HepG2 (cell line): ENCODE results near the gene HEATR1. TPM values are rescaled to one million over a fixed set of nuclear protein-coding genes. Genes with fewer than 3 reads are reported as not detected.

Source experiments
- EHMT2 ChIP-seq: fragments of 200-600 bp; sonication (generic); IDR thresholded peaks from 2 replicates; pipeline ENCODE4 v1.7.0; 2017; ENCODE audit warnings: antibody characterized with exemption, low read depth, low read length, borderline replicate concordance
- KDM3A ChIP-seq: IDR thresholded peaks from 2 replicates; pipeline ENCODE4 v1.6.1; 2018; ENCODE audit warnings: low read depth, missing compliant biosample characterization
- KLF16 ChIP-seq, 2 experiments: sonication (generic) in 1 of 2; formaldehyde crosslinking in 1 of 2; IDR thresholded peaks; 2 replicates each; pipeline versions ENCODE4 v1.6.1 to v1.8.0; 2016 to 2023; ENCODE audit warnings: missing genetic modification reagents in 2 of 2, missing compliant biosample characterization in 1 of 2
- KLF9 ChIP-seq: IDR thresholded peaks from 2 replicates; pipeline ENCODE4 v1.6.1; 2016; ENCODE audit warnings: low read depth
- MAZ ChIP-seq, 2 experiments: sonication (generic) in 1 of 2; formaldehyde crosslinking in 1 of 2; IDR thresholded peaks; 2 replicates each; pipeline versions ENCODE4 v1.5.0 to v1.6.1; 2012 to 2020; ENCODE audit warnings: low read depth in 2 of 2, mild to moderate bottlenecking in 2 of 2, borderline replicate concordance in 1 of 2, improper control_type of control experiment in 1 of 2, low read length in 1 of 2, missing genetic modification reagents in 1 of 2, moderate library complexity in 1 of 2
- MIER3 ChIP-seq: IDR thresholded peaks from 2 replicates; pipeline ENCODE4 v1.6.1; 2016; ENCODE audit warnings: missing compliant biosample characterization, borderline replicate concordance
- MYNN ChIP-seq: sonication (generic); formaldehyde crosslinking; IDR thresholded peaks from 2 replicates; pipeline ENCODE4 v1.4.0; 2020; ENCODE audit warnings: mild to moderate bottlenecking, low read depth, missing genetic modification reagents
- NCOR1 ChIP-seq: fragments of 200-600 bp; sonication (generic); IDR thresholded peaks from 2 replicates; pipeline ENCODE4 v1.7.0; 2017; ENCODE audit warnings: antibody characterized with exemption, low read length, borderline replicate concordance
- NFYB ChIP-seq: sonication (generic); formaldehyde crosslinking; IDR thresholded peaks from 2 replicates; pipeline ENCODE4 v1.4.0; 2020; ENCODE audit warnings: missing genetic modification reagents
- NR2F1 ChIP-seq, 2 experiments: fragments of 450-650 bp in 1 of 2; formaldehyde crosslinking in 1 of 2; IDR thresholded peaks; 2 replicates each; pipeline versions ENCODE4 v1.5.0 to v1.6.1; 2016 to 2020; ENCODE audit warnings: mild to moderate bottlenecking in 1 of 2, missing compliant biosample characterization in 1 of 2, missing genetic modification reagents in 1 of 2, moderate library complexity in 1 of 2
- RAD51 ChIP-seq: fragments of 450-650 bp; IDR thresholded peaks from 2 replicates; pipeline ENCODE4 v1.6.1; 2016; ENCODE audit warnings: borderline replicate concordance
- RBM22 ChIP-seq: fragments of 200-400 bp; formaldehyde crosslinking; optimal IDR thresholded peaks from 2 replicates; pipeline ENCODE3; 2017; ENCODE audit warnings: mild to moderate bottlenecking, low read length, moderate library complexity
- RXRB ChIP-seq: IDR thresholded peaks from 2 replicates; pipeline ENCODE4 v1.6.1; 2016; ENCODE audit warnings: borderline replicate concordance, missing genetic modification reagents, missing compliant biosample characterization
- SOX13 ChIP-seq, 3 experiments: fragments of 450-650 bp in 1 of 3; sonication (generic) in 1 of 3; formaldehyde crosslinking in 1 of 3; IDR thresholded peaks in 2 of 3; conservative IDR thresholded peaks in 1 of 3; 2 replicates each; pipeline versions ENCODE4 v1.5.0 to v1.6.1; 2016 to 2020; ENCODE audit warnings: antibody characterized with exemption in 1 of 3, mild to moderate bottlenecking in 1 of 3, missing compliant biosample characterization in 1 of 3, missing genetic modification reagents in 1 of 3, moderate library complexity in 1 of 3
- XRCC5 ChIP-seq: fragments of 200-400 bp; formaldehyde crosslinking; optimal IDR thresholded peaks from 2 replicates; pipeline ENCODE3; 2017; ENCODE audit warnings: mild to moderate bottlenecking, low read length
- ZFP1 ChIP-seq: IDR thresholded peaks from 2 replicates; pipeline ENCODE4 v1.6.1; 2016
- ZNF20 ChIP-seq: sonication (generic); formaldehyde crosslinking; IDR thresholded peaks from 2 replicates; pipeline ENCODE4 v1.4.0; 2020; ENCODE audit warnings: mild to moderate bottlenecking, moderate library complexity, missing genetic modification reagents
- ZNF224 ChIP-seq: sonication (generic); formaldehyde crosslinking; IDR thresholded peaks from 2 replicates; pipeline ENCODE4 v1.5.0; 2020; ENCODE audit warnings: mild to moderate bottlenecking, missing genetic modification reagents
- ZNF331 ChIP-seq: sonication (generic); formaldehyde crosslinking; IDR thresholded peaks from 2 replicates; pipeline ENCODE4 v1.4.0; 2020; ENCODE audit warnings: missing genetic modification reagents
- ZNF350 ChIP-seq: sonication (generic); formaldehyde crosslinking; IDR thresholded peaks from 2 replicates; pipeline ENCODE4 v1.4.0; 2020; ENCODE audit warnings: mild to moderate bottlenecking, low read depth, missing genetic modification reagents, borderline replicate concordance
- ZNF574 ChIP-seq: sonication (generic); formaldehyde crosslinking; IDR thresholded peaks from 2 replicates; pipeline ENCODE4 v1.4.0; 2020; ENCODE audit warnings: missing genetic modification reagents
- ZNF674 ChIP-seq: sonication (generic); formaldehyde crosslinking; IDR thresholded peaks from 2 replicates; pipeline ENCODE4 v1.5.0; 2020; ENCODE audit warnings: low read depth, mild to moderate bottlenecking, missing genetic modification reagents
- polyA plus RNA-seq, 8 experiments: library from polyadenylated mRNA; depleted of rRNA in 3 of 8; stranded (reverse) in 7 of 8; unstranded in 1 of 8; fragments of >200 nt; fragmentation: Illumina TruSeq in 4 of 8; extraction: Trizol in 4 of 8; gene quantifications; 2 replicates each; pipeline versions ENCODE4 v1.2.1 to v1.2.3, GENCODE V29; 2011 to 2016; ENCODE audit warnings: low read depth in 4 of 8, missing spikeins in 1 of 8, mixed read lengths in 1 of 8; ENCODE audit not compliant: insufficient read depth in 1 of 8
- total RNA-seq, 5 experiments: library from RNA; depleted of rRNA; stranded (reverse); fragments of >200 nt; fragmentation: Illumina TruSeq; extraction: Trizol; gene quantifications; 2 replicates each; pipeline ENCODE4 v1.2.3, GENCODE V29; 2016; ENCODE audit warnings: low read depth in 1 of 5

HEATR1 gene
- total and polyA plus RNA-seq, 2 of the 13 experiments (the other 11 are each of a cell fraction or from before 2014, with no cell fraction given): 10.2 to 45.8 TPM

GRCh38 chr1:236514703-236515442 is 89.4 kb downstream of the HEATR1 start (continued):
- TF ChIP-seq SOX13 (IDR thresholded peaks at IDR 0.05): no peak
- peak in 1 of 2 experiments; percentile 61; a peak in 1 of 4 replicates for TF ChIP-seq SOX13 (CRISPR knock-in tag; conservative IDR thresholded peaks at IDR 0.05 in 1 of 2, IDR thresholded peaks at IDR 0.05 in 1 of 2)
- no peak; the same call in 1 of the 2 replicates for TF ChIP-seq ZFP1
- TF ChIP-seq NR2F1 (CRISPR knock-in tag; IDR thresholded peaks at IDR 0.05): no peak
- TF ChIP-seq NCOR1: peak; percentile 34; the same call in 1 of the 2 replicates
- TF ChIP-seq RBM22: no peak
- no peak for TF ChIP-seq MIER3 (CRISPR knock-in tag)
- 0 out of 2 replicates have a peak, but pooled peaks have one; percentile 10 for TF ChIP-seq ZNF350 (CRISPR knock-in tag)
- peak in 1 of 2 experiments; percentile 36; a peak in 1 of 4 replicates for TF ChIP-seq KLF16 (CRISPR knock-in tag; IDR thresholded peaks at IDR 0.05)
- TF ChIP-seq ZNF20: no peak
- TF ChIP-seq RXRB: peak; percentile 99
- no peak for TF ChIP-seq XRCC5
- no peak for TF ChIP-seq MYNN
- TF ChIP-seq MAZ (IDR thresholded peaks at IDR 0.05; ENCODE audit: borderline replicate concordance, low read depth, low read length): no peak
- TF ChIP-seq MAZ (CRISPR knock-in tag; IDR thresholded peaks at IDR 0.05; ENCODE audit: low read depth): no peak
- TF ChIP-seq ZNF674 (CRISPR knock-in tag): no peak
- TF ChIP-seq ZNF224: no peak
- no peak for TF ChIP-seq KLF9 (CRISPR knock-in tag)
- no peak for TF ChIP-seq KDM3A (CRISPR knock-in tag)
- no peak for TF ChIP-seq NFYB (CRISPR knock-in tag)
- TF ChIP-seq EHMT2: no peak
- no peak for TF ChIP-seq RAD51
- no peak for TF ChIP-seq ZNF331
- no peak for TF ChIP-seq ZNF574 (CRISPR knock-in tag)
